BLaER1 treated with 17β-estradiol and CSF1 and Interleukin-3, amounts not matched to agents 10 nM and 100 nM (cell line): ENCODE data around the gene FLT1.

ENCODE experiments used
- H3K27ac ChIP-seq, 11 experiments: shearing (Covaris generic); formaldehyde crosslinking; 2 replicates each; pipeline ENCODE4 v1.8.1; 2022
- H3K27me3 ChIP-seq, 11 experiments: shearing (Covaris generic); formaldehyde crosslinking; 2 replicates each; pipeline ENCODE4 v1.8.1; 2022
- H3K36me3 ChIP-seq, 11 experiments: shearing (Covaris generic); formaldehyde crosslinking; 2 replicates each; pipeline ENCODE4 v1.8.1; 2022
- H3K4me1 ChIP-seq, 10 experiments: shearing (Covaris generic); formaldehyde crosslinking; 2 replicates each; pipeline ENCODE4 v1.8.1; 2022
- H3K4me2 ChIP-seq, 11 experiments: shearing (Covaris generic); formaldehyde crosslinking; 2 replicates each; pipeline ENCODE4 v1.8.1; 2022
- H3K4me3 ChIP-seq, 10 experiments: shearing (Covaris generic); formaldehyde crosslinking; 2 replicates each; pipeline ENCODE4 v1.8.1; 2022
- H3K9ac ChIP-seq, 11 experiments: shearing (Covaris generic); formaldehyde crosslinking; 2 replicates each; pipeline ENCODE4 v1.8.1; 2022
- H3K9me3 ChIP-seq, 11 experiments: shearing (Covaris generic); formaldehyde crosslinking; replicated peaks in 1 of 11; 2 replicates each; pipeline ENCODE4 v1.8.1; 2022
- H4K20me1 ChIP-seq, 11 experiments: shearing (Covaris generic); formaldehyde crosslinking; 2 replicates each; pipeline ENCODE4 v1.8.1; 2022
- Cebpa-rat ChIP-seq, 11 experiments: shearing (Covaris generic); IDR thresholded peaks; 2 replicates each; pipeline ENCODE4 v1.8.1; 2022

The FLT1 gene

DNA sequence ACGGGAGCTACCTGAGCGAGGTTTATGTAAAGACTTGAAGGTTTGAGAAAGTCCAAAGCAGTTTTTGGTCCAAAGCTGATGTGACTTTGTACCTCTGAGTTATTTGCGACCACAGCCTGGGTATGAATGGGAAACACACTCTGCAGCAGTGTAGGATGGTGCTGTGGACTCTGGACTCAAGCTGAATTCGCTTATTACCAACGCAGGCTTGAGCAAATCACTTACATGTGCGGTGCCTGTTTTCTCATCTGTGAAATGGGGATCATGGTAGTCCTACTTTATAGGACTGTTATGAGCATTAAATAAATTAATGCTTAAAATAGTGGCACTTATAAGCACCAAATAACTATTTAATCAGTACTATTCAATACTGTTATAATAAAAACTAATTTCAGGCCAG, 180.0 kb downstream of the FLT1 start:
- Histone ChIP-seq H3K4me3 (no peak overlapping the region), H4K20me1 (peaks cover 0 to 6% (median 0%) of the 10 kb centered on the region in 11 experiments; a peak in 2 of 22 replicates), H3K36me3 (peaks cover 0 to 51% (median 25%) of the 10 kb centered on the region in 11 experiments; a peak in 18 of 22 replicates), H3K9ac (no peak overlapping the region), H3K4me1 (peaks cover 19 to 40% (median 34%) of the 10 kb centered on the region in 10 experiments), H3K9me3 (no peaks in the 10 kb centered on the region), H3K4me2 (peak overlapping the region in 1 of 11 experiments; percentile 16; a peak in 1 of 22 replicates), H3K27me3 (no peaks in the 10 kb centered on the region), H3K27ac (no peak overlapping the region)
- TF ChIP-seq Cebpa-rat (IDR thresholded peaks at IDR 0.05), result no peak

DNA sequence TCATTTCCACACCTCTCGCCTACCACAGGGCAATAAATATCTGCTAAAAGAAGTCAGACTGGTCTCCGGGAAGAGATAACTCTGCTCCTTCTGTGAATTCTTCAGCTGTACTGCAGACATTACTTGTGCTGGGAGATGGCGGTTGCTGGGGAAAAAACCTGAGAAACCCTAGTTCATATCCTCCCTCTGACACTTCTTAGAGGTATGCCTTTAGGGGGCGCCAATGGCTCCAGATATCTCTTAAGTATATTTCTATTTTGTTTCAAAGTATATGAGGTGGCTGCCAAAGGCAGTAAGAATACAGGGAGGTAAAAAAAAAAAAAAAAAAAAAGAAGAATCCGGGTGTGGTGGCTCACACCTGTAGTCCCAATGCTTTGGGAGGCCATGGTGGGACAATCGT, 181.3 kb downstream of the FLT1 start:
- Histone ChIP-seq H3K9me3 (no peaks in the 10 kb centered on the region), H3K4me2 (no peak overlapping the region), H4K20me1 (peaks cover 0 to 6% (median 0%) of the 10 kb centered on the region in 11 experiments; a peak in 2 of 22 replicates), H3K4me3 (no peak overlapping the region), H3K27me3 (no peaks in the 10 kb centered on the region), H3K36me3 (peaks cover 0 to 54% (median 31%) of the 10 kb centered on the region in 11 experiments; a peak in 17 of 22 replicates), H3K27ac (no peak overlapping the region), H3K9ac (no peak overlapping the region), H3K4me1 (peaks cover 19 to 36% (median 31%) of the 10 kb centered on the region in 10 experiments)
- no peak for TF ChIP-seq Cebpa-rat (IDR thresholded peaks at IDR 0.05)

DNA sequence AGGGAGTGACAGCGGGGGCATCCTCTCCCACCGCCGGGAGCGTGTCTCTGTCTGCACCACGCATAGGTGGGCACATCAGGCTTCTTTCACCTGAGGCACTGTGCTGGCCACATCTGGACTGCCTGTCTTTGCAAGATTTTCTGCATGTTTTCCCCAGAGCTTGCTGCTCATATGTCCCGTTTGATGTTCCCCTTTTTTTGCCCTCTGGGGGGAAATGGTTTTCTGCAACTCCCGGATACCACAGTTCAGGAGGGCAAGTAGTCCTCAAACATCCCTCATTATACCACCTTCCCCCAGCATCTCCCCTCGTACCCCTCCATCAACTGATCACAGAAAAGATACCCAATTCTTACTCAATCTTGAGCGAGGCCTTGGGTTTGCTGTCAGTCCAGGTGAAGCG, 188.6 kb downstream of the FLT1 start:
- peaks cover 10 to 41% (median 25%) of the 10 kb centered on the region in 10 experiments; a peak in 17 of 20 replicates for H3K4me1 ChIP-seq
- no peaks in the 10 kb centered on the region for H4K20me1 ChIP-seq
- H3K9ac ChIP-seq, result no peak overlapping the region
- peaks cover 0 to 18% (median 0%) of the 10 kb centered on the region in 11 experiments; a peak in 2 of 22 replicates for H3K9me3 ChIP-seq
- H3K36me3 ChIP-seq, result peaks cover 0 to 78% (median 47%) of the 10 kb centered on the region in 11 experiments; a peak in 21 of 22 replicates
- no peak for TF ChIP-seq Cebpa-rat (IDR thresholded peaks at IDR 0.05)
- H3K4me3 ChIP-seq, result no peak overlapping the region
- H3K4me2 ChIP-seq, result peak overlapping the region; percentile 1 to 74 (median 60); a peak in 19 of 22 replicates
- no peaks in the 10 kb centered on the region for H3K27me3 ChIP-seq
- H3K27ac ChIP-seq, result no peak overlapping the region

DNA sequence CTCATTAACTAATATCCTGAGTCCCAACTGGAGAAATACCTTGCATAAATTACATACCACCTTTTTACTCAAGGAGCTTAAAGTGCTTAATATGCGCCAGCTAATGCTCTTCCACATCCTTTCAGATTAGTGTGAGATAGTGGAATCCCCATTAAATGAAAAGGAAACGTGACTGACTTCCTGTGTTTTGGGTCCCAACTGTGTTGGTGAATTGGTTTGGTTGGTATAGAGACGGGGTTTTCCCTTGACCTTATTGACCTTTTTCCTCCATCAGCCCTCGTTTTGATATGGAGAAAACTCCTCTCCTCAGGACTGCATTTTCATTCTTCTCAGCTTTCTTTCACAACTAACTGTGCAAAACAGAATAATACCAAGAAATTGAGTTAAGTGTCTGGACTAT, 193.1 kb downstream of the FLT1 start:
- H3K27ac ChIP-seq, result no peak overlapping the region
- H3K9me3 ChIP-seq, result peaks cover 0 to 11% (median 0%) of the 10 kb centered on the region in 11 experiments; a peak in 1 of 22 replicates
- H3K4me2 ChIP-seq, result peak overlapping the region in 6 of 11 experiments; percentile 19 to 42 (median 24); a peak in 7 of 22 replicates

DNA sequence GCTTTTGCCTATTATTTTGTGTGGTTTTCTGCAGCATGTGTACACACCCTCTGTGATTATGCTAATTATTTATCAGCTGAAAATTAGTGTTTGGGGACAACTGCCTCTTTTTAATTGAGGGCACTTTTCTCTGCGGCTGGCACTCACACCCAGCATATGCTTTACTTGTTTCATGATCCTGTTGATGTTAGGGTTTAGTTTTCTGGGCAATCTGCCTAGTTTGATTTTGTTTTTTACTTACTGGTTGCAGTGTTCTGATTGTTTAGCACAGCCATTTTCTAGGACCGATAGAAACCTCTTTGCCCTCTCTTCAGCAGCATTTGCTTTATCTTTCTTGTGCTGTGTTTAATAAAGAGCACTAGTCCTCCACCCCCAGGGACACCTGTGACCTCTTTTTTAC, 195.0 kb downstream of the FLT1 start:
- Histone ChIP-seq H4K20me1 (peaks cover 0 to 1% (median 0%) of the 10 kb centered on the region in 11 experiments; a peak in 1 of 22 replicates), H3K4me3 (no peak overlapping the region), H3K27me3 (no peaks in the 10 kb centered on the region), H3K4me2 (peak overlapping the region in 2 of 11 experiments; percentile 21 to 24; a peak in 2 of 22 replicates), H3K36me3 (peaks cover 15 to 58% (median 39%) of the 10 kb centered on the region in 11 experiments), H3K9me3 (0 out of 22 replicates have a peak, but pooled peaks cover 0 to 2% (median 0%) of the 10 kb centered on the region in 11 experiments), H3K27ac (no peak overlapping the region), H3K4me1 (peaks cover 0 to 20% (median 10%) of the 10 kb centered on the region in 10 experiments; a peak in 11 of 20 replicates), H3K9ac (no peak overlapping the region)
- no peak for TF ChIP-seq Cebpa-rat (IDR thresholded peaks at IDR 0.05)

More for the DNA sequence above, 193.1 kb downstream of the FLT1 start:
- no peak for TF ChIP-seq Cebpa-rat (IDR thresholded peaks at IDR 0.05)
- H3K27me3 ChIP-seq, result no peaks in the 10 kb centered on the region
- H3K36me3 ChIP-seq, result peaks cover 3 to 58% (median 34%) of the 10 kb centered on the region in 11 experiments; a peak in 20 of 22 replicates
- no peak overlapping the region for H3K9ac ChIP-seq
- H4K20me1 ChIP-seq, result no peaks in the 10 kb centered on the region
- no peak overlapping the region for H3K4me3 ChIP-seq
- peaks cover 10 to 32% (median 20%) of the 10 kb centered on the region in 10 experiments; a peak in 17 of 20 replicates for H3K4me1 ChIP-seq

DNA sequence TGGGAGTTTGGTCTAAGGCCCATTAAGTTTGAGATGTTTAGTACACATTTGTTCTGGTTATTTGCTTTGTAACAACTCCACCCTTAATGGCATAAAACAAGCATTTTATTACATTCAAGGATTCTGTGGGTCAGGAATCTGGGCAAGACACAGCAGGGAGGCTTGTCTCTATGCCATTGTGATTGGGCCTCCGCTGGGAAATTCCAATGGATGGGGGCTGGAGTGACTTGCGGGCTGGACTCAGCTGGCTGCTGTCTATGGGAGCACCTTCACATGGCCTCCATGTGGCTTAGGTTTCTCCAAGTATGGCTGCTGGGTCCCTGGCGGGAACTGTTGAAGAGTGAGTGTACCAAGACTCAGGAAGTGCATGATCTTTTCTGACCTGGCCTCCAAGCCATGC, 197.6 kb downstream of the FLT1 start:
- peaks cover 41 to 63% (median 55%) of the 10 kb centered on the region in 11 experiments for H3K36me3 ChIP-seq
- TF ChIP-seq Cebpa-rat (IDR thresholded peaks at IDR 0.05), result no peak
- no peaks in the 10 kb centered on the region for H3K9me3 ChIP-seq
- peaks cover 0 to 6% (median 0%) of the 10 kb centered on the region in 11 experiments; a peak in 1 of 22 replicates for H4K20me1 ChIP-seq
- H3K27me3 ChIP-seq, result no peaks in the 10 kb centered on the region
- H3K9ac ChIP-seq, result no peak overlapping the region
- no peak overlapping the region for H3K4me3 ChIP-seq
- H3K4me1 ChIP-seq, result peaks cover 0 to 20% (median 10%) of the 10 kb centered on the region in 10 experiments; a peak in 11 of 20 replicates
- no peak overlapping the region for H3K27ac ChIP-seq
- H3K4me2 ChIP-seq, result no peak overlapping the region

DNA sequence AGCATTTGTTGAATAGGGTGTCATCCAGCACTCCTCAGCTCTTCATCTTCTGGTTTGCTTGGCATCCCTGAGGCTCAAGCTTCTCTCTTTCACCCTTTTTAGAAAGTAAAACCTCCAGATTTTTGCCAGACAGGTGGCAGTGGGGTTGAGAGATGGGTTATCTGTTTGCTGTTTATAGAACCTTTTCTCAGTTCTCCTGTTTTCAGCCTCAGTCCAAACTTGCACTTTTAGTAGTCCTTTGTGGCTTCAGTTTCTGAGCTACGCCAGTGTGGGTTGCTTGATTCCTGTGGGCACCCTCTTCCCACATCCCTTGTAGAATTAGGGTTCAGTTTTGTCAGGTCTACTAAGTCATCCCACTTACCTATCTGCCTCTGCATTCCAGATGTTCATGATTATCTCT, 208.7 kb downstream of the FLT1 start:
- H4K20me1 ChIP-seq, result peaks cover 0 to 10% (median 0%) of the 10 kb centered on the region in 11 experiments; a peak in 1 of 22 replicates
- peaks cover 0 to 5% (median 0%) of the 10 kb centered on the region in 11 experiments; a peak in 2 of 22 replicates for H3K9me3 ChIP-seq
- peak overlapping the region in 4 of 11 experiments; percentile 5 to 19 (median 8); a peak in 1 of 22 replicates for H3K27ac ChIP-seq
- H3K4me1 ChIP-seq, result no peaks in the 10 kb centered on the region
- no peak overlapping the region for H3K9ac ChIP-seq
- H3K4me2 ChIP-seq, result no peak overlapping the region
- no peaks in the 10 kb centered on the region for H3K27me3 ChIP-seq
- no peak overlapping the region for H3K4me3 ChIP-seq
- peaks cover 87 to 100% (median 95%) of the 10 kb centered on the region in 11 experiments for H3K36me3 ChIP-seq
- no peak for TF ChIP-seq Cebpa-rat (IDR thresholded peaks at IDR 0.05)

DNA sequence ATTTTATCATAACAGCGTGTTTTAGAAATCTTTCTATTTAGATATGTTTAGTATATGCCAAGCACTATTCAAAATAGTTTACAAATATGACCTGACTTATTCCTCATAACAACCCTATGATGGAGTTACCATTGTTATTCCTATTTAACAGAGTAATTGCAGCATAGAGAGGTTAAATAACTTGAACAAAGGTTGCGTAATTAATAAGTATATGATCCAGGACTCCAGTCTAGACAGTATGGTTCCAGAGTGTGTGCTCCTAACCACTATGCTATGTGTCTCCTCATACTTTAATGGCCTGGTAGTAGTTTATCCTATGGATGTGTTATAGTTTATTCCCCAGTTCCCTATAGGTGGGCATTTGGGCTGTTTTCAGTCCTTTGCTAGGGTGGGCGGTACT, 211.3 kb downstream of the FLT1 start:
- Histone ChIP-seq H3K36me3 (peaks cover 94 to 100% (median 99%) of the 10 kb centered on the region in 11 experiments), H3K4me1 (no peaks in the 10 kb centered on the region), H3K9me3 (peaks cover 0 to 5% (median 0%) of the 10 kb centered on the region in 11 experiments; a peak in 2 of 22 replicates), H4K20me1 (peaks cover 0 to 10% (median 0%) of the 10 kb centered on the region in 11 experiments; a peak in 2 of 22 replicates), H3K27ac (no peak overlapping the region), H3K4me2 (no peak overlapping the region), H3K4me3 (no peak overlapping the region), H3K27me3 (no peaks in the 10 kb centered on the region), H3K9ac (no peak overlapping the region)
- peak in 2 of 11 experiments; percentile 18 to 65; a peak in 1 of 22 replicates for TF ChIP-seq Cebpa-rat (IDR thresholded peaks at IDR 0.05)

DNA sequence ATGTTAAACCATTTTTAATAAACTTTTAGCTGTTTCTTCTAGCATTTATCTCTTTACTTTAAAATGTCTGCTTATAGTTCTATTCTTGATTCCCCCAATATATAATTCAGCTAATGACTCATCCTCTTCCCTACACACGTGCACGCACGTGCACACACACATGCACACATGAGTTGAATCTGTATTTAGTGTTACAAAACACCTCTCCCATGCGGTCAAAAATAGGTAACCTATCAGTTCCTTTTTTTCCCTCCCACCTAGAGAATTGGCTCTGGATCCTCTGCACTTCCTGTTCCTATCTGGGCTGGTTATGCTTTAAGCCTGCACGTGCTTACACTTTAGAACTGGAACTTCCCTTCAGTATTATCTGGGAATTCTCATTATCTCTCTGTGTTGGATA, 212.5 kb downstream of the FLT1 start:
- Histone ChIP-seq H3K4me1 (no peaks in the 10 kb centered on the region), H3K4me2 (no peak overlapping the region), H3K27me3 (no peaks in the 10 kb centered on the region), H3K9me3 (peaks cover 0 to 9% (median 0%) of the 10 kb centered on the region in 11 experiments; a peak in 1 of 22 replicates), H3K36me3 (peaks cover 92 to 100% (median 97%) of the 10 kb centered on the region in 11 experiments), H3K9ac (no peak overlapping the region), H3K27ac (no peak overlapping the region), H3K4me3 (no peak overlapping the region), H4K20me1 (peaks cover 0 to 16% (median 0%) of the 10 kb centered on the region in 11 experiments; a peak in 3 of 22 replicates)
- no peak for TF ChIP-seq Cebpa-rat (IDR thresholded peaks at IDR 0.05)
